ENCODE measurements around the gene COL4A5. TPM values are rescaled to one million over a fixed set of nuclear protein-coding genes. Genes with fewer than 3 reads are reported as not detected.

Gene COL4A5
- total and polyA plus RNA-seq, 2 donors (not counting 3 experiments of a cell fraction or from before 2014, with no cell fraction given), result 15.4 to 28.8 TPM

DNA sequence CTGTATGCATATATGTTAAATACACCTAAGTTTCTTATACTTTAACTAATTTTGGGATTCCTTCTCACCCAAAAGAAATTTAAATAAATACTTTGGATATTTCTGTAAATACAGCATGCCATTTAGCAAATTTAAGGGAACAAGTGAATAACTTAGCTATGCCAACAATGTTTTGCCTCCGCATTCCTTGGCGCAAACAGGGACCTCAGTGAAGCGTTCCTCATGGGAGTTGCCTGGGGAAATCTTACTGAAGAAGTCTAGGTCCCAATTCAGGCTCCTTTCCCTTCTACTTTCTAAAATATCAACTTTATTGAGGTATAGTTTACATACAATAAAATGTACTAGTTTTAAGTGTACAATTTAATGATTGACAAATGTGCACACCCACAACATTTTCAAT is 25.0 kb downstream of the COL4A5 start:
- dilution Hi-C loops (cut with MboI; ENCODE audit: extremely low pct_ligation_motif_present, low sequenced_read_pairs), result no loop called here
- no peak overlapping the region for H2AFZ ChIP-seq (ENCODE audit: low read depth, low read length)
- H3K27me3 ChIP-seq (ENCODE audit: control insufficient read depth in 2 of 2, insufficient read depth in 2 of 2, low read length in 2 of 2), result no peaks in the 10 kb centered on the region
- DNase-seq (ENCODE audit: low read depth, low spot score) (no peak), FAIRE-seq (no peak)
- POLR2A ChIA-PET, result no interaction called here
- H3K9ac ChIP-seq (replicated peaks; ENCODE audit: extremely low read depth, insufficient read depth, low read length), result no peak overlapping the region
- no peaks in the 10 kb centered on the region for H4K20me1 ChIP-seq (replicated peaks; ENCODE audit: control insufficient read depth, extremely low read depth, insufficient read depth, low read length)
- intact Hi-C loops (cut with micrococcal nuclease), result no loop called here
- no peaks in the 10 kb centered on the region for H3K4me1 ChIP-seq (ENCODE audit: control insufficient read depth, extremely low read depth, insufficient read depth, low read length)
- H3K79me2 ChIP-seq (ENCODE audit: control insufficient read depth, insufficient read depth, low read length), result no peaks in the 10 kb centered on the region
- no peaks in the 10 kb centered on the region for H3K9me3 ChIP-seq (replicated peaks; ENCODE audit: control insufficient read depth, insufficient read depth, low read length)
- H3K36me3 ChIP-seq (ENCODE audit: control insufficient read depth in 2 of 2, extremely low read depth in 1 of 2, insufficient read depth in 2 of 2, low read length in 2 of 2), result no peaks in the 10 kb centered on the region
- H3K4me2 ChIP-seq (ENCODE audit: insufficient read depth, low read length), result no peak overlapping the region
- CTCF ChIA-PET, result no interaction called here
- no peaks in the 10 kb centered on the region for H3K9me1 ChIP-seq (replicated peaks; ENCODE audit: control insufficient read depth, extremely low read depth, insufficient read depth, low read length)
- BruUV-seq (replicated peaks), result no TSS peak
- TF ChIP-seq POLR2A (IDR thresholded peaks at IDR 0.05; ENCODE audit: low read depth, low read length) (no peak), MYC (IDR thresholded peaks at IDR 0.05; ENCODE audit: low read depth, low read length) (no peak), EZH2 (IDR thresholded peaks at IDR 0.05; ENCODE audit: borderline replicate concordance, low read depth, low read length, severe bottlenecking) (no peak), JUN (IDR thresholded peaks at IDR 0.05; ENCODE audit: borderline replicate concordance, insufficient read depth, insufficient read length, low read depth) (no peak), FOS (IDR thresholded peaks at IDR 0.05; ENCODE audit: borderline replicate concordance, insufficient read depth, low read length) (no peak)
- TF ChIP-seq, protein P1, sequence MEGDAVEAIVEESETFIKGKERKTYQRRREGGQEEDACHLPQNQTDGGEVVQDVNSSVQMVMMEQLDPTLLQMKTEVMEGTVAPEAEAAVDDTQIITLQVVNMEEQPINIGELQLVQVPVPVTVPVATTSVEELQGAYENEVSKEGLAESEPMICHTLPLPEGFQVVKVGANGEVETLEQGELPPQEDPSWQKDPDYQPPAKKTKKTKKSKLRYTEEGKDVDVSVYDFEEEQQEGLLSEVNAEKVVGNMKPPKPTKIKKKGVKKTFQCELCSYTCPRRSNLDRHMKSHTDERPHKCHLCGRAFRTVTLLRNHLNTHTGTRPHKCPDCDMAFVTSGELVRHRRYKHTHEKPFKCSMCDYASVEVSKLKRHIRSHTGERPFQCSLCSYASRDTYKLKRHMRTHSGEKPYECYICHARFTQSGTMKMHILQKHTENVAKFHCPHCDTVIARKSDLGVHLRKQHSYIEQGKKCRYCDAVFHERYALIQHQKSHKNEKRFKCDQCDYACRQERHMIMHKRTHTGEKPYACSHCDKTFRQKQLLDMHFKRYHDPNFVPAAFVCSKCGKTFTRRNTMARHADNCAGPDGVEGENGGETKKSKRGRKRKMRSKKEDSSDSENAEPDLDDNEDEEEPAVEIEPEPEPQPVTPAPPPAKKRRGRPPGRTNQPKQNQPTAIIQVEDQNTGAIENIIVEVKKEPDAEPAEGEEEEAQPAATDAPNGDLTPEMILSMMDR (IDR thresholded peaks at IDR 0.05; ENCODE audit: extremely low read depth in 1 of 2, insufficient read depth in 1 of 2, low read depth in 1 of 2, low read length in 2 of 2), result no peak
- TF ChIP-seq, protein P2, sequence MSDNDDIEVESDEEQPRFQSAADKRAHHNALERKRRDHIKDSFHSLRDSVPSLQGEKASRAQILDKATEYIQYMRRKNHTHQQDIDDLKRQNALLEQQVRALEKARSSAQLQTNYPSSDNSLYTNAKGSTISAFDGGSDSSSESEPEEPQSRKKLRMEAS (IDR thresholded peaks at IDR 0.05; ENCODE audit: insufficient read depth, insufficient read length), result no peak
- no peak overlapping the region for H3K27ac ChIP-seq (ENCODE audit: insufficient read depth, low read depth, low read length)
- H3K4me3 ChIP-seq (replicated peaks in 1 of 3; ENCODE audit: insufficient read depth in 1 of 3, low read depth in 1 of 3, low read length in 3 of 3), result no peak overlapping the region
